ENCODE measurements around the gene VTA1.

- TF ChIP-seq, protein P1, sequence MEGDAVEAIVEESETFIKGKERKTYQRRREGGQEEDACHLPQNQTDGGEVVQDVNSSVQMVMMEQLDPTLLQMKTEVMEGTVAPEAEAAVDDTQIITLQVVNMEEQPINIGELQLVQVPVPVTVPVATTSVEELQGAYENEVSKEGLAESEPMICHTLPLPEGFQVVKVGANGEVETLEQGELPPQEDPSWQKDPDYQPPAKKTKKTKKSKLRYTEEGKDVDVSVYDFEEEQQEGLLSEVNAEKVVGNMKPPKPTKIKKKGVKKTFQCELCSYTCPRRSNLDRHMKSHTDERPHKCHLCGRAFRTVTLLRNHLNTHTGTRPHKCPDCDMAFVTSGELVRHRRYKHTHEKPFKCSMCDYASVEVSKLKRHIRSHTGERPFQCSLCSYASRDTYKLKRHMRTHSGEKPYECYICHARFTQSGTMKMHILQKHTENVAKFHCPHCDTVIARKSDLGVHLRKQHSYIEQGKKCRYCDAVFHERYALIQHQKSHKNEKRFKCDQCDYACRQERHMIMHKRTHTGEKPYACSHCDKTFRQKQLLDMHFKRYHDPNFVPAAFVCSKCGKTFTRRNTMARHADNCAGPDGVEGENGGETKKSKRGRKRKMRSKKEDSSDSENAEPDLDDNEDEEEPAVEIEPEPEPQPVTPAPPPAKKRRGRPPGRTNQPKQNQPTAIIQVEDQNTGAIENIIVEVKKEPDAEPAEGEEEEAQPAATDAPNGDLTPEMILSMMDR (IDR thresholded peaks at IDR 0.05 in 8 of 11, conservative IDR thresholded peaks at IDR 0.05 in 3 of 11), result no peak
- TF ChIP-seq POLR2AphosphoS5 (IDR thresholded peaks at IDR 0.05), result no peak
- TF ChIP-seq POLR2A (IDR thresholded peaks at IDR 0.05), result no peak
Measured at GRCh38 chr6:142213402-142213801, 66.3 kb downstream of the VTA1 start.
